ENCODE measurements around the gene GATAD1.

Gene GATAD1

GRCh38 chr7:92447345-92448204 is at the start of gene GATAD1:
Gene GATAD1, plus strand, starts transcription at chr7:92447482. Its CDS starts 248 bp downstream, at chr7:92447730.
- no peaks in the 10 kb centered on the region for H3K27me3 Mint-ChIP-seq (ENCODE audit: low read depth, poor library complexity)

GRCh38 chr7:92397542-92397941 is 49.7 kb upstream of the GATAD1 start:
- no peaks in the 10 kb centered on the region for H3K27me3 Mint-ChIP-seq (ENCODE audit: low read depth, poor library complexity)
- peaks cover 1% of the 10 kb centered on the region for H3K4me1 Mint-ChIP-seq
- H3K36me3 Mint-ChIP-seq (ENCODE audit: low read depth), result peaks cover 18% of the 10 kb centered on the region
- no peak overlapping the region for H3K4me3 Mint-ChIP-seq
- no peaks in the 10 kb centered on the region for H3K9me3 Mint-ChIP-seq
- H3K27ac Mint-ChIP-seq, result no peak overlapping the region
- TF ChIP-seq CTCF (IDR thresholded peaks at IDR 0.05), result no peak
- no peak for DNase-seq

More at GRCh38 chr7:92447345-92448204, at the start of gene GATAD1:
- Mint-ChIP-seq H3K9me3 (peaks cover 10% of the 10 kb centered on the region), H3K27ac (peak within 1 kb of the TSS; percentile 30), H3K4me3 (peak within 1 kb of the TSS; percentile 84), H3K36me3 (ENCODE audit: low read depth) (peaks cover 11% of the 10 kb centered on the region), H3K4me1 (peaks cover 25% of the 10 kb centered on the region)
- DNase-seq, result peak; percentile 91
- TF ChIP-seq CTCF (IDR thresholded peaks at IDR 0.05), result no peak

GRCh38 chr7:92400013-92400412 is 47.3 kb upstream of the GATAD1 start:
- peaks cover 18% of the 10 kb centered on the region for H3K36me3 Mint-ChIP-seq (ENCODE audit: low read depth)
- no peak for TF ChIP-seq CTCF (IDR thresholded peaks at IDR 0.05)
- H3K4me1 Mint-ChIP-seq, result peaks cover 12% of the 10 kb centered on the region
- H3K27ac Mint-ChIP-seq, result no peak overlapping the region
- no peaks in the 10 kb centered on the region for H3K9me3 Mint-ChIP-seq
- H3K4me3 Mint-ChIP-seq, result no peak overlapping the region
- DNase-seq, result no peak
- no peaks in the 10 kb centered on the region for H3K27me3 Mint-ChIP-seq (ENCODE audit: low read depth, poor library complexity)

- H3K9me3 Mint-ChIP-seq, result no peaks in the 10 kb centered on the region
- no peaks in the 10 kb centered on the region for H3K27me3 Mint-ChIP-seq (ENCODE audit: low read depth, poor library complexity)
- TF ChIP-seq CTCF (IDR thresholded peaks at IDR 0.05), result no peak
- H3K36me3 Mint-ChIP-seq (ENCODE audit: low read depth), result peaks cover 6% of the 10 kb centered on the region
- H3K4me1 Mint-ChIP-seq, result peaks cover 12% of the 10 kb centered on the region
- DNase-seq, result no peak
- no peak overlapping the region for H3K4me3 Mint-ChIP-seq
- peak overlapping the region; percentile 57 for H3K27ac Mint-ChIP-seq
These were observed 44.1 kb upstream of the GATAD1 start for GRCh38 chr7:92402920-92403759.

GRCh38 chr7:92403760-92404074 is 43.6 kb upstream of the GATAD1 start:
- Mint-ChIP-seq H3K4me3 (no peak overlapping the region), H3K36me3 (ENCODE audit: low read depth) (peaks cover 1% of the 10 kb centered on the region), H3K9me3 (no peaks in the 10 kb centered on the region), H3K4me1 (peaks cover 16% of the 10 kb centered on the region), H3K27ac (peak overlapping the region; percentile 57), H3K27me3 (ENCODE audit: low read depth, poor library complexity) (no peaks in the 10 kb centered on the region)
- no peak for DNase-seq
- TF ChIP-seq CTCF (IDR thresholded peaks at IDR 0.05), result no peak

All from nephron progenitor cell (in vitro differentiated cells).